22Rv1 (cell line): ENCODE results near the gene TEX53.

Source experiments
- H3K27ac ChIP-seq: fragments of 450-650 bp; 2 replicates; pipeline ENCODE4 v1.5.1; 2017
- ZFX ChIP-seq: fragments of 450-650 bp; IDR thresholded peaks from 2 replicates; pipeline ENCODE4 v1.6.1; 2017; ENCODE audit warnings: antibody characterized with exemption, borderline replicate concordance
- TF ChIP-seq, protein P1 (sequence below): fragments of 450-650 bp; IDR thresholded peaks from 2 replicates; pipeline ENCODE4 v1.5.1; 2017; ENCODE audit warnings: mild to moderate bottlenecking

Gene TEX53

DNA sequence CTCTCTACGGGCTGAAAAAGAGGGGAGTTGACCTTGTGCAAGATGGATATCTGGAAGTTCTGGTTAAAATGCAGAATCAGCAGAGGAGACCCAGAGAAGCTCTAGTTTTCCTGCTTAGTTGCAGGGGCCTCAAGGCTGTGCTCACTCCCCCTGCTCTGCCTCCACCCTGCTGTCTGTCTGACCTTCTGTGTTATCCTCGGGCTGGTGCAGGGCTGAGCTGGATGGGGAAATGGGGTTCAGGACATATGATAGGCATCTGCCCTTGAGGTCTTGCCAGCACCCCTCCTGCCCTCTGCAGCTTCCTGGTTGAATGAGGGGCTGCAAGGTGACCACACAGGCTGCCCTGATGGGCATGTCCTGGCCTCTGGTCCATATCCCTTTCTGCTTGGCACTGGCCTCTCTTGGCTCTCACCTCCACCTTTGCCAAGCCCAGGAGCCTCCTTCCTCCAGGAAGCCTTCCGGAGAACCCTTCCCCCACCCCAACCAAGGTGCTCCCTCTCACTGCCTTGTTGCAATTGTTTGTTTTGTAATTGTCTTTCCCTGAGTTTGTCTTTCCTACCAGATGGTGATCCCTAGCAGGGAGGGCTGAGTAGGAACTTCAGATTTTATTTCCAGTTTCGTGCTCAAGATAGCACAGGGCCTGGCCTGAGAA, 45.2 kb downstream of the TEX53 start:
- TF ChIP-seq ZFX, result no peak
- TF ChIP-seq, protein P1, sequence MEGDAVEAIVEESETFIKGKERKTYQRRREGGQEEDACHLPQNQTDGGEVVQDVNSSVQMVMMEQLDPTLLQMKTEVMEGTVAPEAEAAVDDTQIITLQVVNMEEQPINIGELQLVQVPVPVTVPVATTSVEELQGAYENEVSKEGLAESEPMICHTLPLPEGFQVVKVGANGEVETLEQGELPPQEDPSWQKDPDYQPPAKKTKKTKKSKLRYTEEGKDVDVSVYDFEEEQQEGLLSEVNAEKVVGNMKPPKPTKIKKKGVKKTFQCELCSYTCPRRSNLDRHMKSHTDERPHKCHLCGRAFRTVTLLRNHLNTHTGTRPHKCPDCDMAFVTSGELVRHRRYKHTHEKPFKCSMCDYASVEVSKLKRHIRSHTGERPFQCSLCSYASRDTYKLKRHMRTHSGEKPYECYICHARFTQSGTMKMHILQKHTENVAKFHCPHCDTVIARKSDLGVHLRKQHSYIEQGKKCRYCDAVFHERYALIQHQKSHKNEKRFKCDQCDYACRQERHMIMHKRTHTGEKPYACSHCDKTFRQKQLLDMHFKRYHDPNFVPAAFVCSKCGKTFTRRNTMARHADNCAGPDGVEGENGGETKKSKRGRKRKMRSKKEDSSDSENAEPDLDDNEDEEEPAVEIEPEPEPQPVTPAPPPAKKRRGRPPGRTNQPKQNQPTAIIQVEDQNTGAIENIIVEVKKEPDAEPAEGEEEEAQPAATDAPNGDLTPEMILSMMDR, result no peak
- H3K27ac ChIP-seq, result peak overlapping the region; percentile 69

DNA sequence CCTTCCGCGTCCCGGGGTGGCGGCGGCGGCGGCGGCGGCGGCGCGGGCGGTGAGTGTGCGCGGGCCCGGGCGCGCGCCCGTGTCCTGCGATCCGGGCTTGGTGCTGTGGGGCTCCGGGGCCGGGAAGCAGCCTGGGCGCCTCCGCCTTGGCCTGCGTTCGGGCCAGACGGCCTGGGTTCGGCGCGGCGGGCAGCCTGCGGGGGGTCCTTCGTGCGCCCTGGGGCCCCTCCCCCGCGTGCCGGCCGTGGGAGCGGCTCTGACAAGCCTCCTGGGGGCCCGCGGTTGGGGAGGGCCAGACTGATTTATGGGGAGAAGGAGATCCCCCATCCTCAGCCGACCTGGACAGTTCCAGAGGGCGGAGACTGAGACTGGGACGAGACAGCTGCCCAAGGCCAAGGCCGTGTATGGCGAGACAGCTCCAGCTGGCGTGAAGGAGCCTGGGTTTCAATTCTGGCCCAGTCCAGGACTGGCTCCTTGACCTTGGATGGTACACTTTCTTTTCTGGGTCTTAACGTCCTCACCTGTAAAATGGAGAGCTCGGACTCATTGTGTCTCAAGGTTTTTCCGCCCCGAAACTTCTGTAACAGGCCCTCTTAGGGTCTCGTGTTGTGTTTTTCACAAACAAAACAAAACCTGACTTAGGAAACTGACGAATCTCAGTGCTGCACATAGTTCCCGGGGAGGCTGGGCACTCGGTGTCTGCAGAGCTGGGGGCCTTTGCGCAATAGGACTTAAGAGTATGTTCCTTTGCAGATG, 45.9 kb downstream of the TEX53 start:
- H3K27ac ChIP-seq, result peak overlapping the region; percentile 69

DNA sequence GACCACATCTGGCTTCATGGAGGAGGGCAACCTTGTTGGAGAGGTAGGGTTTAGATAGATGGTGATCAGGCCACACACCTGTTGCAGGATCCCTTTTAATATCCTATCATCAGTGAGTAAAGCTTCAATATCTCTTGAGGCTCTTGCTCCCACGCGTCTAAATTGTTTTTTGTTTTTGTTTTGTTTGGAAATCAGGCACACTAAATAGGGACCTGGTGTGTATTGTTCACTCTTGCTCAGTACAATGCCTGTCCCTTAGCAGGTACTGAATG, 49.1 kb downstream of the TEX53 start:
- H3K27ac ChIP-seq, result no peak overlapping the region
- TF ChIP-seq ZFX, result no peak
- TF ChIP-seq, protein P1, result no peak

More for the DNA sequence above, 45.9 kb downstream of the TEX53 start:
- no peak for TF ChIP-seq ZFX
- TF ChIP-seq, protein P1, result no peak

DNA sequence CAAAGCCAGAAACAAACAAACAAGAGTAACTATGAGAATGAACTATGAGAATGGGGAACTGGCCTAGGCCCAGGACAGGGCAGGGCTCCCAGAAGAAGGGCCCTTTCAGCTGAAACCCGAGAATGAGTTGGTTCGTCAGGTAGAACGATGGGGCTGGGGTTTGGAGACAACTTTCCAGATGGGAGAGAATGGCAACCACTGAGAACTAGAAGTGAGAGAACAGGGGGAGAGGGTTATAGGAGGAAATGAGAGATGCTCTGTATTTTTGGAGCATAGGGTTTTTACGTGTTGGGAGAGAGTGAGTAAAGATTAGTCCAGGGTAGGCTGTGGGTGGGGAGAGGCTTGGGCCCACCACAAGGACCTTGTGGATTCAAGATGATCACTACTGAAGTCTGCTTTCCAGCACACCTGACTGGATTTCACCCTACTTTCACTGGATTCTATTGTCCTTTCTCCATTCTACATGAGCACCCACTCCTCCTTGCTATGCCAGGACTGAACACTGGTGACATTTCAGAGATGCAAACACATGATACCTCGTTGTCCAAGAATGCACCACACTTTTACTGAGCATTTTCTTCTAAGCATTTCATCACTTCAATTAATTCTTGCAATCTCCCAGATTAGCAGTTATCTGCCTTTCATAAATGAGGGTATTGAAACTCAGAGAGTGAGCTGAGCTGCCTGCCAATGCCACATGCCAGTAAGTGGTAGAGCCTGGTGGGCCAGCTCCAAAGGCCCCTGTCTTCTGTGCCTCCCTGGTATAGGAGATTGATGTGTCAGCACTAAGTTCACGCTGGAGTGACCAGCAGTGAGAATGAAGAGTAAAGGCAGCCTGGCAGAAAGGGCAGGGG, 49.7 kb downstream of the TEX53 start:
- H3K27ac ChIP-seq, result no peak overlapping the region
- no peak for TF ChIP-seq ZFX
- TF ChIP-seq, protein P1, result no peak

DNA sequence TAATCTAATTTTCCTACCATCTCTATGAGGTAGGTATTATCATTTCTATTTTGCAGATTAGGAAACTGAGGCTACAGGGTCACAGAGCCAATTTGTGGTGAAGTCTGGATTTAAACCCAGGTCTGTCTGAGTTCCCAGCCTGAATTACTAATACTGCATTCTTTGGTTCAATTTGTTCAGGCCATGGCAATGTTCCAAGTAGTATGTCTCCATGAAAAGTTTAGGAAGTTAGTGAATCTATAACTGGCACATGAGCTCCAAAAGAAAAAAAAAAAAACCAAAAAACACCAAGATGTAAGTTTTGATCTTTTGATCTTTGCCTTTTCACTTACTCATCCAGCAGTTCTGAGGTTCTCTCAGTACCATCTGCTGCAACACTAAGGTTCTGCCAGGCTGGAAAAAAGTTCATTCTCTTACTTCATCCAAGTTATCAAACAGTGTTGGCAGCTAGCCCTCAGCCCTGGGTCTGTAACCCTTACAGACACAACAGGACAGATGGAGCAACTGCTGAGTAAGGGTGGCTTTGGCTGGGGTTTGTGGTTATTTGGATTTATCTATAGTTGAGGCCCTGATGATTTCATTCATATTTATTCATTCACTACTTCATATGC, 50.9 kb downstream of the TEX53 start:
- TF ChIP-seq, protein P1, result no peak
- no peak for TF ChIP-seq ZFX
- no peak overlapping the region for H3K27ac ChIP-seq
